H1 (cell line): ENCODE results near the gene DYSF. TPM values are rescaled to one million over a fixed set of nuclear protein-coding genes. Genes with fewer than 3 reads are reported as not detected.

Experiments used
- BRCA1 ChIP-seq: IDR thresholded peaks from 2 replicates; pipeline ENCODE4 v1.6.1; 2012; ENCODE audit warnings: low read depth, low read length, improper control_type of control experiment
- CHD2 ChIP-seq: IDR thresholded peaks from 2 replicates; pipeline ENCODE4 v1.6.1; 2012; ENCODE audit warnings: low read length, improper control_type of control experiment
- CREB1 ChIP-seq: IDR thresholded peaks from 2 replicates; pipeline ENCODE4 v1.6.1; 2012; ENCODE audit warnings: inconsistent platforms
- EGR1 ChIP-seq: IDR thresholded peaks from 2 replicates; pipeline ENCODE4 v1.6.1; 2011; ENCODE audit warnings: low read depth, low read length, borderline replicate concordance
- GTF2F1 ChIP-seq: IDR thresholded peaks from 2 replicates; pipeline ENCODE4 v1.6.1; 2012; ENCODE audit warnings: low read depth, low read length, improper control_type of control experiment, borderline replicate concordance
- HDAC2 ChIP-seq, 2 experiments: fragments of 300-600 bp in 1 of 2; sonication (generic) in 1 of 2; IDR thresholded peaks; 2 replicates each; pipeline ENCODE4 v1.6.1; 2011 to 2012; ENCODE audit warnings: low read depth in 2 of 2, low read length in 2 of 2, mild to moderate bottlenecking in 2 of 2, moderate library complexity in 2 of 2, borderline replicate concordance in 1 of 2, inconsistent platforms in 1 of 2
- JUN ChIP-seq: IDR thresholded peaks from 2 replicates; pipeline ENCODE4 v1.6.1; 2011; ENCODE audit warnings: low read depth, mild to moderate bottlenecking, improper control_type of control experiment, low read length
- JUND ChIP-seq: IDR thresholded peaks from 2 replicates; pipeline ENCODE4 v1.6.1; 2011; ENCODE audit warnings: mild to moderate bottlenecking, improper control_type of control experiment, low read length
- KDM5A ChIP-seq: fragments of 200-600 bp; IDR thresholded peaks from 2 replicates; pipeline ENCODE4 v1.7.1; 2012; ENCODE audit warnings: mild to moderate bottlenecking, low read length, inconsistent platforms, mixed read lengths
- NRF1 ChIP-seq: IDR thresholded peaks from 2 replicates; pipeline ENCODE4 v1.6.1; 2011; ENCODE audit warnings: mild to moderate bottlenecking, low read depth, low read length, improper control_type of control experiment
- POLR2A ChIP-seq, 2 experiments: IDR thresholded peaks; 1 replicate in 1 of 2; 2 replicates in 1 of 2; pipeline ENCODE4 v1.6.1; 2011; ENCODE audit warnings: low read depth in 2 of 2, low read length in 2 of 2, mild to moderate bottlenecking in 2 of 2; ENCODE audit errors: control extremely low read depth in 1 of 2
- RFX5 ChIP-seq: IDR thresholded peaks from 2 replicates; pipeline ENCODE4 v1.6.1; 2011; ENCODE audit warnings: low read depth, low read length, improper control_type of control experiment, borderline replicate concordance
- RNF2 ChIP-seq: fragments of 200-900, 300-1000 bp; sonication (generic); IDR thresholded peaks from 2 replicates; pipeline ENCODE4 v1.7.1; 2016; ENCODE audit warnings: borderline replicate concordance, low read depth, mild to moderate bottlenecking, antibody characterized with exemption, low read length; ENCODE audit not compliant: poor library complexity, severe bottlenecking; ENCODE audit errors: missing control alignments
- RXRA ChIP-seq: IDR thresholded peaks from 2 replicates; pipeline ENCODE4 v1.6.1; 2011; ENCODE audit warnings: low read depth, mild to moderate bottlenecking, low read length, moderate library complexity; ENCODE audit not compliant: insufficient read depth
- SIN3A ChIP-seq, 2 experiments: IDR thresholded peaks in 1 of 2; conservative IDR thresholded peaks in 1 of 2; 2 replicates each; pipeline ENCODE4 v1.6.1; 2011 to 2012; ENCODE audit warnings: low read length in 2 of 2, improper control_type of control experiment in 1 of 2, low read depth in 1 of 2, mild to moderate bottlenecking in 1 of 2
- SIX5 ChIP-seq: IDR thresholded peaks from 2 replicates; pipeline ENCODE4 v1.6.1; 2011; ENCODE audit warnings: mild to moderate bottlenecking, low read depth, low read length
- SP1 ChIP-seq: IDR thresholded peaks from 2 replicates; pipeline ENCODE4 v1.6.1; 2011; ENCODE audit warnings: low read depth, low read length
- SUZ12 ChIP-seq: fragments of 200-600 bp; sonication (generic); IDR thresholded peaks from 2 replicates; pipeline ENCODE4 v1.6.1; 2012; ENCODE audit warnings: mild to moderate bottlenecking, inconsistent platforms, low read length, moderate library complexity, mixed read lengths
- TAF7 ChIP-seq: optimal IDR thresholded peaks from 2 replicates; pipeline ENCODE3; 2011; ENCODE audit warnings: low read depth, mild to moderate bottlenecking, inconsistent platforms, low read length, moderate library complexity, borderline replicate concordance
- TBP ChIP-seq: IDR thresholded peaks from 2 replicates; pipeline ENCODE4 v1.6.1; 2011; ENCODE audit warnings: low read depth, low read length, improper control_type of control experiment
- TCF12 ChIP-seq: IDR thresholded peaks from 2 replicates; pipeline ENCODE4 v1.6.1; 2011; ENCODE audit warnings: low read depth, mild to moderate bottlenecking, low read length
- YY1 ChIP-seq: IDR thresholded peaks from 2 replicates; pipeline ENCODE4 v1.6.1; 2011; ENCODE audit warnings: low read depth, mild to moderate bottlenecking, low read length
- polyA plus RNA-seq, 7 experiments: library from polyadenylated mRNA; depleted of rRNA in 3 of 7; stranded (reverse) in 5 of 7; unstranded in 2 of 7; fragments of >200 nt in 5 of 7; fragments of 200-250 nt in 2 of 7; gene quantifications; 1 replicate in 5 of 7; 2 replicates in 1 of 7; 4 replicates in 1 of 7; pipeline versions ENCODE4 v1.2.1 to v1.2.3, GENCODE V29; 2011 to 2013; ENCODE audit warnings: missing spikeins in 2 of 7, mixed read lengths in 2 of 7
- total RNA-seq: library from RNA; stranded (reverse); fragmentation: NEBNext Ultra II Directional; extraction: Animal tissue kit (Norgen Biotek cat#: 25700); gene quantifications from 2 replicates; pipeline ENCODE4 v1.2.1, GENCODE V29; 2021

The DYSF gene
- total and polyA plus RNA-seq, 2 of the 8 experiments (the other 6 are each of a cell fraction or from before 2014, with no cell fraction given), result 5.8 to 7.1 TPM

DNA sequence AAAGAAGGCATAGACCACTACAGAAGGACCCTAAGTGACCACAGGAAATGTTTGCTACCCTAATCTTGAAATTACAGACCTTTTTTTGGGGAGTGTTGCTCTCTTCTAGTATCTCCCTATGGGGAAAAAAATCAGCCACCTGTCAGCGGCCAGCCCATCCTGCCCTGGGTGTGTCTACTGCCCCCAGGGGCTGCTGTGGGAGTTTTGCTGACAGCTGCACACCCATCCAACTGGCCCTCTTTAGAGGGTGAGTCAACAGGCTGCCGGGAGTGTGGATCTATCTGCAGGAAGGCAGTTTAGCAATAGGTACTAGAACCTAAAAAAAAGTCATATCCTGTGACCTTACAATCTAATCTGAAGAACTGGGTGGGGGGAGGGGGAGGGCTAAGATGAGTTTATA lies 796 bp upstream of the DYSF start (continued):
- peak; percentile 29 to 76; a peak in 2 of 4 replicates for TF ChIP-seq SIN3A (conservative IDR thresholded peaks at IDR 0.05 in 1 of 2, IDR thresholded peaks at IDR 0.05 in 1 of 2; ENCODE audit: low read depth in 1 of 2, low read length in 2 of 2)
- no peak for TF ChIP-seq CREB1
- TF ChIP-seq RNF2, result no peak
- TF ChIP-seq EGR1, result 0 out of 2 replicates have a peak, but pooled peaks have one; percentile 22
- no peak for TF ChIP-seq POLR2A (IDR thresholded peaks at IDR 0.05; ENCODE audit: control extremely low read depth in 1 of 2, low read depth in 2 of 2, low read length in 2 of 2)
- peak; percentile 43; the same call in 1 of the 2 replicates for TF ChIP-seq JUND
- TF ChIP-seq SIX5, result no peak
- TF ChIP-seq KDM5A, result no peak
- no peak for TF ChIP-seq JUN
- no peak for TF ChIP-seq NRF1
- TF ChIP-seq TAF7, result no peak
- TF ChIP-seq GTF2F1, result no peak
- TF ChIP-seq RFX5, result no peak
- TF ChIP-seq YY1, result no peak
- no peak for TF ChIP-seq RXRA
- TF ChIP-seq TBP, result no peak
- no peak for TF ChIP-seq SUZ12
- TF ChIP-seq HDAC2 (IDR thresholded peaks at IDR 0.05; ENCODE audit: borderline replicate concordance in 1 of 2, low read depth in 2 of 2, low read length in 2 of 2), result no peak
- TF ChIP-seq SP1, result no peak
- no peak for TF ChIP-seq CHD2
- TF ChIP-seq TCF12, result peak; percentile 28; the same call in 1 of the 2 replicates
- no peak for TF ChIP-seq BRCA1
